Ovary (tissue), 9 donors: Measurements from ENCODE around the gene RPTOR. TPM values are rescaled to one million over a fixed set of nuclear protein-coding genes. Genes with fewer than 3 reads are reported as not detected.

Source experiments
- DNase-seq, 5 donors: peaks; one replicate each; pipeline ENCODE4 v3.0.0-alpha.2; 2019 to 2020
- H3K27ac ChIP-seq, 2 donors: fragments of 200-600 bp; one replicate each; pipeline versions ENCODE4 v1.5.1 to v1.8.0; 2019 to 2022
- H3K27me3 ChIP-seq: fragments of 200-600 bp; one replicate; pipeline ENCODE4 v1.8.0; 2022
- H3K36me3 ChIP-seq: fragments of 200-600 bp; sonication (generic); one replicate; pipeline ENCODE4 v1.5.1; 2019
- H3K4me1 ChIP-seq: one replicate; pipeline ENCODE4 v1.8.1; 2013; ENCODE audit warnings: mild to moderate bottlenecking, moderate library complexity; ENCODE audit not compliant: insufficient read depth
- H3K4me3 ChIP-seq: fragments of 200-600 bp; sonication (generic); one replicate; pipeline ENCODE4 v1.5.1; 2017
- H3K9me3 ChIP-seq, 2 donors: fragments of 200-600 bp in 1 of 2; sonication (generic) in 1 of 2; one replicate each; pipeline versions ENCODE4 v1.5.1 to v1.8.1; 2013 to 2019; ENCODE audit warnings: mild to moderate bottlenecking in 1 of 2, moderate library complexity in 1 of 2
- CTCF ChIP-seq, 3 donors: fragments of 450-650 bp in 2 of 3; fragments of 200-600 bp in 1 of 3; IDR thresholded peaks; one replicate each; pipeline versions ENCODE4 v1.5.1 to v1.8.0; 2016 to 2022; ENCODE audit warnings: antibody characterized with exemption in 3 of 3, mild to moderate bottlenecking in 1 of 3
- EP300 ChIP-seq: sonication (generic); formaldehyde crosslinking; IDR thresholded peaks from one replicate; pipeline ENCODE4 v1.6.1; 2017; ENCODE audit warnings: antibody characterized with exemption
- POLR2A ChIP-seq: fragments of 450-650 bp; IDR thresholded peaks from one replicate; pipeline ENCODE4 v1.6.1; 2017; ENCODE audit warnings: antibody characterized with exemption, mild to moderate bottlenecking, moderate library complexity
- WGBS, 3 donors: extraction: QIAGEN DNeasy Blood & Tissue Kit in 1 of 3; methylation state at CpG; one replicate each; pipeline versions ENCODE4 v1.1.5 to v1.1.7; 2013 to 2017; 5-methylcytosine and 5-hydroxymethylcytosine counted together
- intact Hi-C, 4 donors: fragments of 100-400 bp; cut with DNase I; formaldehyde crosslinking; loops; one replicate each; pipeline versions ENCODE4 v1.11.0 to v1.15.1; 2022 to 2023
- polyA plus RNA-seq, 2 donors: library from polyadenylated mRNA; stranded (reverse); fragments of 200-250 nt in 1 of 2; fragments of 350-450 nt in 1 of 2; fragmentation: Illumina TruSeq in 1 of 2; extraction: RNeasy Lipid Tissue Mini Kit (QIAGEN cat#74804) in 1 of 2; gene quantifications; one replicate each; pipeline ENCODE4 v1.2.3, GENCODE V29; 2013 to 2014
- total RNA-seq, 7 donors: library from RNA; depleted of rRNA in 2 of 7; stranded (reverse); fragments of >200 nt in 2 of 7; fragmentation: NEBNext Ultra II Directional in 3 of 7; extraction: Animal tissue kit (Norgen Biotek cat#: 25700) in 3 of 7; gene quantifications; one replicate each; pipeline versions ENCODE4 v1.1.0 to v1.2.4, GENCODE V29; 2016 to 2023
- donor health status: DM: no; HTN: no; CAD: no; lungs with moderate emphysema.
- donor health status: DM: no; HTN: no; CAD: no.
- donor health status: Bipolar disorder and iron deficiency.
- donor health status: DM: yes; HTN: yes; CAD: no.
- donor health status: DM: no; HTN: no; CAD: no.
- donor health status: DM: yes; HTN: yes; CAD: no.

Gene RPTOR
- total and polyA plus RNA-seq, 9 donors: 11.1 to 41.9 (median 27.9) TPM

- intact Hi-C loops: no loop called here
- peak in 1 of 5 donors; percentile 32 for DNase-seq
- peaks cover 2% of the 10 kb centered on the region for H3K4me1 ChIP-seq
- H3K9me3 ChIP-seq: no peaks in the 10 kb centered on the region
- no peaks in the 10 kb centered on the region for H3K27me3 ChIP-seq
- 85 to 91% (median 86%) methylated on average over 34 of the region's 34 CpGs for WGBS, 3 donors
- no peaks in the 10 kb centered on the region for H3K36me3 ChIP-seq
- H3K4me3 ChIP-seq: no peak overlapping the region
- TF ChIP-seq POLR2A (no peak), CTCF (IDR thresholded peaks at IDR 0.05) (no peak), EP300 (no peak)
- no peak overlapping the region for H3K27ac ChIP-seq
These were observed 283.3 kb downstream of the RPTOR start for GRCh38 chr17:80827646-80828643.

DNA sequence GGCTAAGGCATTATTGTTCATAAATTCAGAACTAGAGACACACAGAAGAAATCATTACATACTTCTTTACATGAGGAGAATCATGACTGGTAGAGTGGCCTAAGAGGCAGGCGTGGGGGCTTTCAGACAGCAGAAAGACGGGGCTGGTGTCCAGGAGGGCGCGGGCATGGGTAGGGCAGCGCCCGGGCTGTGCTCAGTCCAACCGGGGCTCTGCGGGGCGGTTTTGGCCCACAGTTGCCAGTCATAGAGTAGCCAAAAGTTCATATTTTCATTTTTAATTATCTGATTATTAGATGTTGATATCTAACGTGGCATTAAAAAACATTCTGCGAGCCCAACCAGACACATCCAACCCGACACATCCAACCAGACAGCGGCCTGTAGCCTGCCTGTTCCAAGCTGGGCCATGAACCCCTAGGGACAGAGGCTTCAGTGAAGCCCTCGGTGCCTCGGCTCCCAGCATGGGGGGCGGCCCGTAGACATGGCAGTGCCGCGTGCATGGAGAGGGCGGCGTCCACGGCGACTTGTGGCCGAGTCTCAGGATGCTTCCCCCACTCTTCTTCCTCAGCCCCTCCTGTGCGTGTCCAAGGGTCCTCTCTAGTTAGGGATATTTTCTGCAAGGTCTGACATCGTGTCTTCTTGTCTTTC, 284.7 kb downstream of the RPTOR start:
- intact Hi-C loops: no loop called here
- 92 to 95% (median 92%) methylated on average over 26 of the region's 26 CpGs for WGBS, 3 donors
- DNase-seq: no peak

DNA sequence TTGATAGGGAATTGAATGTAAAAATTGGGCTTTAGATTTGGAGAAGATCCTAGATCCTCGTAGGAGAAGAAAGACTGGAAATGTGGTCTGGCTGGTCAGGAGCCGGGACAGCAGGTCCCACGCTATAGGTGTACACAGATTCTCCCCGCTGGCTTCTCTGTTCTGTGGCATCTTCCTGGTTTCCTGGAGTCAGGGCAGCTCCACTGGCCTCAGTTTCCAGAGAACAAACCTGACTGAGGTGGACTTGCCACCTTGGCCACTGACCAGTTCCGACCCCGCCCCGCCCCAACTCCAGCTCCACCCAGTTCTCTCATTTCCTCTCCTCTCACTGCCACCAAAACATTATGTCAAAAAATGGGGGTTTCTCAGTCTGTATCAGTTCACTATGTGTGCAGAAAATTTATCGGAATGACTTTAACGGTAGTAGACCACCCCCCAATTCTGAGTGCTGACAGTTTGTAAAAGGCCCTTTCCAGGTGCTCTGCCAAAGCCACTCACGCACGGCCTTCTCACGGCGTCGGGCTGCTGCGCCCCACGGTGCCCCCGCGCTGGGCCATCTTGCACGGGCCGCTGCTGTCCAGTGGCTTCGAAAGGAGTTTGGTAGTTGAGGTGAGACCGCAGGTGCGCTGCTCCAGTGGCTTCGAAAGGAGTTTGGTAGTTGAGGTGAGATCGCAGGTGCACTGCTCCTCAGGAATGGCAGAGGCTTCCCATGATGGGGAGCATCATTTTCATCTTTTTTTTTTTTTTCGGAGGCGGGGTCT, 285.6 kb downstream of the RPTOR start:
- 97% methylated on average over 27 of the region's 27 CpGs for WGBS, 3 donors
- H3K9me3 ChIP-seq: no peaks in the 10 kb centered on the region
- H3K27ac ChIP-seq: no peak overlapping the region
- no peaks in the 10 kb centered on the region for H3K36me3 ChIP-seq
- no peaks in the 10 kb centered on the region for H3K27me3 ChIP-seq
- peaks cover 5% of the 10 kb centered on the region for H3K4me1 ChIP-seq
- H3K4me3 ChIP-seq: no peak overlapping the region
- no peak for DNase-seq
- TF ChIP-seq EP300: no peak
- TF ChIP-seq POLR2A: no peak
- TF ChIP-seq CTCF (IDR thresholded peaks at IDR 0.05): no peak
- intact Hi-C loops: loop anchor here in 1 of 4 donors (10.0 kb wide), 1 partner anchor 55 kb away; no protein-coding TSS in a partner anchor

More for the DNA sequence above, 284.7 kb downstream of the RPTOR start:
- Histone ChIP-seq H3K9me3 (no peaks in the 10 kb centered on the region), H3K27me3 (no peaks in the 10 kb centered on the region), H3K4me1 (peaks cover 3% of the 10 kb centered on the region), H3K27ac (no peak overlapping the region), H3K36me3 (no peaks in the 10 kb centered on the region), H3K4me3 (no peak overlapping the region)
- TF ChIP-seq CTCF (IDR thresholded peaks at IDR 0.05): no peak
- TF ChIP-seq EP300: no peak
- no peak for TF ChIP-seq POLR2A

DNA sequence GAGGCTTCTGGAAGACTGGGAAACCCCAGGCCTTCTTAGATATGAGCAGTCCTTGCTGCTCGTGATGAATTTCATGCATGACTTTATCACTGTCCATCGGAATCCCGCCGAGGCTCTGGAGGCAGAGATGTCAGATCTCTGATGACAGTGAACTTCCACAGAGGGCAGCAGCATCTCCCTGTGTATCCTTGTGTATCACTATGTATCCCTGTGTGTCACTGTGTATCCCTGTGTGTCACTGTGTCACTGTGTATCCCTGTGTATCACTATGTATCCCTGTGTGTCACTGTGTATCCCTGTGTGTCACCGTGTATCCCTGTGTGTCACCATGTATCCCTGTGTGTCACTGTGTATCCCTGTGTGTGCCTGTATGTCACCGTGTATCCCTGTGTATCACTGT, 286.9 kb downstream of the RPTOR start:
- 89 to 94% (median 90%) methylated on average over 6 of the region's 6 CpGs for WGBS, 3 donors
- H3K4me1 ChIP-seq: peaks cover 5% of the 10 kb centered on the region
- TF ChIP-seq EP300 (no peak), POLR2A (no peak), CTCF (IDR thresholded peaks at IDR 0.05) (no peak)
- H3K36me3 ChIP-seq: no peaks in the 10 kb centered on the region
- intact Hi-C loops: loop anchor here in 1 of 4 donors (10.0 kb wide), 1 partner anchor 57 kb away; no protein-coding TSS in a partner anchor
- no peak for DNase-seq
- no peak overlapping the region for H3K27ac ChIP-seq
- H3K27me3 ChIP-seq: no peaks in the 10 kb centered on the region
- H3K9me3 ChIP-seq: no peaks in the 10 kb centered on the region
- H3K4me3 ChIP-seq: no peak overlapping the region
